Measurements from ENCODE around the gene NCAM2.

DNA sequence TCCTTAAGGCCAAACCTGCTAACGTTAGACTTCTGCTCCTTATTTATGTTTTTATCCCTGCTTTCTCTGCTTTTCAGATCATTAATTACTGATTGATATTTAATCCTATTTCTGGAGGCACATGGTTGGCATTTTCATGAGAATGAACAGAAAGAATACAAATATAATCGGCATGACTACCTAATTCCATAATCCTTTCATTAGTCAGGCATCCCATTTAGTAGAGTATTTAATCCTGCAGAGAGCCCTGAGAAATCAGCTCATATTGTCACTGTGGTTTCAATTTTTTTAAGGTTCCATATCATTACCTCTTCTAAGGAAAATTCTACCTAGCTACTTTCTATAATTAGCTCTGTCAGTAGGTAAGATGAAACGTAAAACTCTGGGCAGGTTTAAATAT lies 238.8 kb downstream of the NCAM2 start:
- TF ChIP-seq CTCF (conservative IDR thresholded peaks at IDR 0.05; ENCODE audit: low read length) (no peak), EZH2phosphoT487 (IDR thresholded peaks at IDR 0.05; ENCODE audit: borderline replicate concordance) (no peak)

All from Loucy (cell line).